NCI-H128 (cell line): ENCODE measurements around the gene MAZ.
"Not testable (repeated sequence)": the region's sequence is repeated elsewhere in the genome, so short reads cannot be mapped to it uniquely, and the experiment has no call there.

Source experiments
- DNase-seq: peaks from one replicate; lab custom pipeline; 2025; ENCODE audit not compliant: unreplicated experiment; lab: John Stamatoyannopoulos, UW

Gene MAZ

DNA sequence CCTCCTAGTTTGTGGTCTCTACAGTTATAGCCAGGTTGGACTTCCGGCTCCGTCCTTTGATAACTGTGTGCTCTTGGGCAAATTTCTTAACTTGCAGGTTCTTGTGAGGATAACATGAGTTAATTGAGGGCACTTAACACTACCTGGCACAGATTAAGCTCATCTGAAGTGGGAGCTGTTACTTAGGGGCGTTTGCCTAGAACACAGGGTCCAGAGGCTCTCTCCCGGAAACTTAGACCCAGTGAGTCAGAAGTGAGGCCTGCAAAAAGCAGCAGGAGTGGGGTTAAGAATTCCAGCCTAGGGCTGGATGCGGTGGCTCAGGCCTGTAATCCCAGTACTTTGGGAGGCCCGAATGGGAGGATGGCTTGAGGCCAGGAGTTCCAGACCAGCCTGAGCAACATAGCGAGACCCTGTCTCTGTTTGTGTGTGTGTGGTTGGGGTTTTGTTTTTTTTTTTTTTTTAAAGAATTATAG is 15.3 kb downstream of the MAZ start:
- no peak for DNase-seq

DNA sequence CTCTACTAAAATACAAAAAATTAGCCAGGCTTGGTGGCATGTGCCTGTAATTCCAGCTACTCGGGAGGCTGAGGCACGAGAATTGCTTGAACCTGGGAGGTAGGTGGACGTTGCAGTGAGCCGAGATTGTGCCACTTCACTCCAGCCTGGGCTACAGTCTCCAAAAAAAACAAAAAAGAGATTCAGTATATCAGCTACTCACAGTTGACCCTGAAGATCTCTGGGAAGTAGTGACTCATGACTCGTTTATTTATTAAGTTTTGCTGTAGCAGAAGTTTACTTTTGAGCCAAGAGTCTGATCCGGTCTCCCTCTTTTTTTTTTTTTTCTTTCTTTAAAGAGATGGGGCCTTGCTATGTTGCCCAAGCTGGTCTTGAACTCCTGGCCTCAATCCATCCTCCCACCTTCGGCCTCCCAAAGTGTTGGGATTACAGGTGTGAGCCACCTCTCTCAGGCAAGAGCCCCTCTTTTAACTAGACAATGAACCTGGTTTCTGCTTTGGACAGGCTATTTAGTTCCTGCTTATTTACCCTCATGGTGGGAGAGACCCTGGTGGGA is 18.3 kb downstream of the MAZ start:
- DNase-seq, result no peak

DNA sequence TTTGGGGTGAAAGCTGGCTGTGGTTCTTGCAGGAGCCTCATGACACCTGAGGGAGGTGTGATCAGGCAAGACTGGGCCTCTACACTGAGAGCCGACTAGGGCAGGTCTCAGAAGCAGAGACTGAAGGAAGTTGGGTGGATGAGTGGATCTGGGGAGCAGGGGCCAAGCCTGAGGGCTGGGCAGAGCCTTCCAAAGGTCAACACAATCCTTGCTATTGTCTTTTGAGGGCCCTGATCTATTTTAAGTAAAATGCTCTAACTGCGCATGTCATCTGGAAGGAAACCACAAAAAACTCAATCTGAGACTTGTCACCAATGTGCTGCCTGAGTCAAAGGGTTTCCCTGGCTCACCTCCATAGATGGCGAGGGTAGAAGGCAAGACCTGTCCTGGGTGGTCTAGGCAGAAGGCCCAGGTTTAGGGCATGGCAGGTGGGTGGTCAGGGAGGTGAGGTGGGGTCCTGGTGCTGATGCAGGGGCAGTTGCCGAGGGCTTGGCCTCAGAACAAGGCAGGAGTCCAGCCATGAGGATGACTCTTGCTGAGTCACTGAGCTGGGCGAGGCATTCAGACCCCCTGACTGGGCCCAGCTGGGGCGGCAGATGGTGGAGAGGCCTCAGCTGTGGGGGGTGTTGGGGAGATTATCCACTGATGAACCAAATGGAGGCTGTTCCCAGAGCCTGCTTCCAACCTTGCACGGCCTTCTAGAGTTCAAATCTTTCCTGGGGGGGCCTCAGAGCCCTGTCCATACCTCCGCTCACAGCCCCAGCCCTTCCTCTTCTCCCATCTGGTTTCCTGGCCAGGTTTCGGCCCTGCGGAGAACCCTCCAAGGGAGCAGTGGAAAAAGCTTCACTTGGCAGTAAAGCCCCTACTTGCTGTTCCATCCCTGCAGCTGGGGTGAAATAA is 19.1 kb downstream of the MAZ start:
- no peak for DNase-seq

DNA sequence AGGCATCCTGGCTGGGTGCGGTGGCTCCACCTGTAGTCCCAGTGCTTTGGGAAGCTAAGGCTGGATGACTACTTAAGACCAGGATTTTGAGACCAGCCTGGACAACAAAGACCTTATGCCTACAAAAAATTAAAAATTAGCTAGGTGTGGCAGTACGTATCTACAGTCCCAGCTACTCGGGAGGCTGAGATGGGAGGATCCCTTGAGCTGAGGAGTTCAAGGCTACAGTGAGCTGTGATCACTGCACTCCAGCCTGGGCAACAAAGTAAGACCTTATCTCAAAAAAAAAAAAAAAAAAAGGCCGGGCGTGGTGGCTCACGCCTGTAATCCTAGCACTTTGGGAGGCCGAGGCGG is 20.0 kb downstream of the MAZ start:
- no peak for DNase-seq

DNA sequence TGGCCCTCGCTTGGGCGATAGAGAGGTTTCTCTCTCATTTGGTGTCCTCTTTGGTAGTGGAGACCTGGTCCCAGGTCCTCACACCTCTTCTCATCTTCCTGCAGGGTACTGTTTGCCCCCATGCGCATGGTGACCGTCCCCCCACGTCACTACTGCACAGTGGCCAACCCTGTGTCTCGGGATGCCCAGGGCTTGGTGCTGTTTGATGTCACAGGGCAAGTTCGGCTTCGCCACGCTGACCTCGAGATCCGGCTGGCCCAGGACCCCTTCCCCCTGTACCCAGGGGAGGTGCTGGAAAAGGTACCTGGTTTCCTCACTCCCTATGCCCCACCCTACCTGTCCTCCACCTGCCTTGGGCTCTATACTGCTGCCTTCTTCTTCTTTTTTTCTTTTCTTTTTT is 24.4 kb downstream of the MAZ start:
- DNase-seq, result no peak

DNA sequence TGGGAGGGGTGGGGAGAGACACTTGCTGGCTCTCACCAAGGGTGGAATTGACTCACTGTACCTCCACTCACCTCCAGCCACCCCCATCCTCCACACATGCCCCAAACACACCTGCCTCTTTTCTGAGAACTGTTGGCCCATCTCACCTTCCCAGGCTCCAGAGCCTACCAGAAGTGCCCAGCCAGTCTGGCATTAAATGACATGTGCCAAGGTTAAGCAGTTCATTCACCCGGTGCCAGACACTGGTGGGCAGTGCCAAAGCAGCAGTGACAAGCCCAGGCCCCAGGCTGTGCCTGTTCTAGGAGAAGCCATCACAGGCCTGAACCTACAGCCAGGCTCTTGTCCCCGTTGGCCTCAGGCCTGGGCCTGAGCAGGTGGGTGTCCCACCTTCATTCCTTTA is 25.2 kb downstream of the MAZ start:
- DNase-seq, result no peak

DNA sequence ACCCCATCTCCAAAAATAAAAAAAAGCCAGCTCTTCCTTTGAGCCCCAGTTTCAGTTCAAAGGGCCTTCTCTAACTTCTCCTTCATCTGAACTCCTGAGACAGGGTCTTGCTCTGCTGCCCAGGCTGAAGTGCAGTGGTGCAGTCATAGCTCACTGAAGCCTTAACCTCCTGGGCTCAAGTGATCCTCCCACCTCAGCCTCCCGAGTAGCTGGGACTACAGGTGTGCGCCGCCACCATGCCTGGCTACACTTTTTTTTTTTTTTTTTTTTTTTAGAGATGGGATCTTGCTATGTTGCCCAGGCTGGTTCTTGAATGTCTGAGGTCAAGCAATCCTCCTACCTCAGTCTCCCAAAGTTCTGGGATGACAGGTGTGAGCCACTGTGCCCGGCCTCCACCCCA is 26.9 kb downstream of the MAZ start:
- not testable (repeated sequence) for DNase-seq

DNA sequence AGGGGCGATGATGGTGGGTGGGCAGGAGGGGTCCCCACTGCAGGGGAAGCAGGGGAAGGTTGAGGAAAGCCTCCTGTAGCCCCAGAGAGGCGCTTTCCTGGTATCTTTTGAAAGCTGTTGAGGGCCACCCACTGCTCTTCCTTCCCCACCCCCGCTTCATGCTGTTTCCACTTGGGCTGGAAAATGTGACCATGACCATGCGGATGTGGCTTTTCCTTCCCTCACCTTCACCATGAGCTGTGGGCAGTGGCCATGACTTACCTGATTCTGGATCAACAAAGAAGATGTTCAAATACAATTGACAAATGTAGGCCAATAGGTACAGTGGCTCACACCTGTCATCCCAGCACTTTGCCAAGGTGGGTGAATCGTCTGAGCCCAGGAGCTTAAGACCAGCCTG is 27.8 kb downstream of the MAZ start:
- DNase-seq, result no peak

DNA sequence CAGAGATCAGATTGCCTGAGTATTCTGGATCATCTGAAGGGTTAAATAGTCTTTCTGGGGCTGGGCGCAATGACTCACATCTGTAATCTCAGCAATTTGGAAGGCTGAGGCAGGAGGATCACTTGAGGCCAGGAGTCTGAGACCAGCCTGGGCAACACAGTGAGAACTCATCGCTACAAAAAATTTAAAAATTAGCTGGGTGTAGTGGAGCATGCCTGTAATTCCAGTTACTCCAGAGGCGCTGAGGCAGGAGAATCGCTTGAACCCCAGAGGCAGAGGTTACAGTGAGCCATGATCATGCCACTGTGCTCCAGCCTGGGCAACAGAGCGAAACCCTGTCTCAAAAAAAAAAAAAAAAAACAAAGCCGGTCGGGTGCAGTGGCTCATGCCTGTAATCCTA is 29.6 kb downstream of the MAZ start:
- no peak for DNase-seq

DNA sequence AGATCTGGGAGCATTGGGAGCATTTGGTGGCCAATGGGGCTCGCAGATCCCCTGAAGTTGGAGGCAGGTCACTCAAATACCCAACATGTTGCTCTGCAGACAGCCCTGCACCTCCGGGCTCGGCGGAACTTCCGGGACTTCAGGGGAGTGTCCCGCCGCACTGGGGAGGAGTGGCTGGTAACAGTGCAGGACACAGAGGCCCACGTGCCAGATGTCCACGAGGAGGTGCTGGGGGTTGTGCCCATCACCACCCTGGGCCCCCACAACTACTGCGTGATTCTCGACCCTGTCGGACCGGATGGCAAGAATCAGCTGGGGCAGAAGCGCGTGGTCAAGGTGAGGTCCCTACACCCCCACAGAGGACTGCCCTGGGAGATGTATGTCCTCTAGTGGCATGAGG is 30.3 kb downstream of the MAZ start:
- no peak for DNase-seq

DNA sequence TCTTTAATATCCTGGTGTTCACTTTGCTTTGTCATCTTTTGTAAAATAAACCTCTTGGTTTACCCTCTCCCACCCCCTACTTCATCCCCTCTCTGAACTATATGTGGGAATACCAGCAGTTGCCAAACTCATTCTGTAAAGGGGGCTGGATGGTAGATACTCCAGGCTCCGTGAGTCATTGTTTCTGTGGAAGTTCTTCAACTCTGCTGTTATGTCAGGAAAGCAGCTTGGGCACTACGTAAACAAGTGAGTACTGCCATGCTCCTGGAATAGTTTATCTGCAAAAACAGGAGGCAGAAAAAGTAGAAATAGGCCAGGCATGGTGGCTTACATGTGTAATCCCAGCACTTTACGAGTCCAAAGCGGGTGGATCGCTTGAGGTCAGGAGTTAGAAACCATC is 31.5 kb downstream of the MAZ start:
- DNase-seq, result no peak

DNA sequence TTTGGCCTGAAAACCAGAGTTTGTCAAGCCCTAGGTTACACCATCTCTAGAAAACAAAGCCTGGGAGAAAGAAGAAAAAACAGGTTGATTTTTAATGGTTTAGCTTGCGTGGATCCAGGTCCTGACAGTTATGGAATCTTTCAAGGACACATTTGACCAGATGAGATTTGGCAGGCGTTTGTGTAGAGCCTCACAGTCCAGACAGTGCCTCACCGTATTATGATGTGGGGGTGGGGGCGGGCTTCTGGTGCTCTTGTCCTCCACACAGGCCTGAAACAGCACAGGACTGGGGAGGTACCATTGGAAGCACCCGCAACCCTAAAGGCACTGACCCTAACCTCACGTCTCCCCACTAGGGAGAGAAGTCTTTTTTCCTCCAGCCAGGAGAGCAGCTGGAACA is 33.5 kb downstream of the MAZ start:
- no peak for DNase-seq

DNA sequence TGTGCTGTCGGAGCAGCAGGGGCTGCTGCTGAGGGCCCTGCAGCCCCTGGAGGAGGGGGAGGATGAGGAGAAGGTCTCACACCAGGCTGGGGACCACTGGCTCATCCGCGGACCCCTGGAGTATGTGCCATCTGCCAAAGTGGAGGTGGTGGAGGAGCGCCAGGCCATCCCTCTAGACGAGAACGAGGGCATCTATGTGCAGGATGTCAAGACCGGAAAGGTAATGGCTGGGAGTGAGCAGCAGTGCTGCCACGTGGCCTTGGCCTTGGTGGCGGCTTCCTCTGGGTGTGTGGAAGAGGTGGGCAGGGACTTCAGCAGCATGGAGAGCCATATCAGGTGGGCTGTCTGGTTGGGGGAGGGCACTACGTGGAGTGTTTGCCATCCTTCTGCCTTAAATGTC is 33.9 kb downstream of the MAZ start:
- DNase-seq, result no peak

DNA sequence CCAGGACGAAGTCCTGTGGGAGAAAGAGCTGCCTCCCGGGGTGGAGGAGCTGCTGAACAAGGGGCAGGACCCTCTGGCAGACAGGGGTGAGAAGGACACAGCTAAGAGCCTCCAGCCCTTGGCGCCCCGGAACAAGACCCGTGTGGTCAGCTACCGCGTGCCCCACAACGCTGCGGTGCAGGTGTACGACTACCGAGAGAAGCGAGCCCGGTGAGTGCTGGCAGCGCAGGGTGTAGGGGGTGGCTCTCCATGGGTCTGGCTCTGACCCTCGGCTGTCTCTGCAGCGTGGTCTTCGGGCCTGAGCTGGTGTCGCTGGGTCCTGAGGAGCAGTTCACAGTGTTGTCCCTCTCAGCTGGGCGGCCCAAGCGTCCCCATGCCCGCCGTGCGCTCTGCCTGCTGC is 35.3 kb downstream of the MAZ start:
- DNase-seq, result no peak

DNA sequence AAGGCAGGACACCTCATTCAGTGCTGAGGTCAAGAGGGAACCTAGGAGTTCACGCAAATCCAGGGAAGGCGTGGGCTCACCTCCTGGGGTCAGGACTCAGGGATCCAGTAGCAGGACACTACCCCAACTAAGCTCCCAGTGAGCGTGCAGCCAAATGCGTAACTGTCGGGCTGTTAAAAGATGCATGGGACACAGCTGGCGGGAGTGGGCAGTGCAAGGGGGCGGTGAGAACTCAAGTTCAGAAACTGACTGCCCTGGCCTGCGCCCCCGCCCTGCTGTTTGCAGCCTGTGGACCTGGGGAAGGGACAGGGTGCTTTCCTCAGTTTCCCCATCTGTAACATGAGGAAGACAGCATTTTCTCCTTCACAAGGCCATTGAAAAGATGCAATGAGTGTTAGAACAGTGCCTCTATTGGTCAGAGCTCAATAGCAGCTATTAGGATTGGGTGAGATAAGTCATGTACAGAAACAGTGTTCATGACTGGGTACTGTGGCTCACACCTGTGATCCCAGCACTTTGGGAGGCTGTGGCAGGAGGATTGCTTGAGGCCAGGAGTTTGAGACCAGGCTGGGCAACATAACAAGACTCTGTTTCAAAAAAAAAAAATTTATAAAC is 36.5 kb downstream of the MAZ start:
- DNase-seq, result no peak

DNA sequence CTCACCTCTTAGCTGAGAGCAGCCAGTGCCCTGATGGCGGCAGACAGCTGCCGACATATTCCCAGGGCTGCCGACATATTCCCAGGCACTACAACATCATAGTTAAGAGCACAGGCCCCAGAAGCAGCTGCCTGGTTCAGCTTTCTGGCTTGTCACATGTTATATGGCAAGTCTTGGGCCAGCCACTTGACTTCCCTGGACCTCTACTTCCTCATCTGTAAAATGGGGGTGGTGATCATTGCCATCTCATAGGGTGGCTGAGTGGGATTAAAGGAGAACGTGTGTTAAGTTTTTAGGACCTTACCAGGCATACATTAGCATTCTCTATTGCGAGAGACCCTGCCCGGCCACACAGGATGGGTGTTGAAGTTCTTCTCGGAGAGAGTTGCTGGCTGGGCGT is 37.6 kb downstream of the MAZ start:
- no peak for DNase-seq

DNA sequence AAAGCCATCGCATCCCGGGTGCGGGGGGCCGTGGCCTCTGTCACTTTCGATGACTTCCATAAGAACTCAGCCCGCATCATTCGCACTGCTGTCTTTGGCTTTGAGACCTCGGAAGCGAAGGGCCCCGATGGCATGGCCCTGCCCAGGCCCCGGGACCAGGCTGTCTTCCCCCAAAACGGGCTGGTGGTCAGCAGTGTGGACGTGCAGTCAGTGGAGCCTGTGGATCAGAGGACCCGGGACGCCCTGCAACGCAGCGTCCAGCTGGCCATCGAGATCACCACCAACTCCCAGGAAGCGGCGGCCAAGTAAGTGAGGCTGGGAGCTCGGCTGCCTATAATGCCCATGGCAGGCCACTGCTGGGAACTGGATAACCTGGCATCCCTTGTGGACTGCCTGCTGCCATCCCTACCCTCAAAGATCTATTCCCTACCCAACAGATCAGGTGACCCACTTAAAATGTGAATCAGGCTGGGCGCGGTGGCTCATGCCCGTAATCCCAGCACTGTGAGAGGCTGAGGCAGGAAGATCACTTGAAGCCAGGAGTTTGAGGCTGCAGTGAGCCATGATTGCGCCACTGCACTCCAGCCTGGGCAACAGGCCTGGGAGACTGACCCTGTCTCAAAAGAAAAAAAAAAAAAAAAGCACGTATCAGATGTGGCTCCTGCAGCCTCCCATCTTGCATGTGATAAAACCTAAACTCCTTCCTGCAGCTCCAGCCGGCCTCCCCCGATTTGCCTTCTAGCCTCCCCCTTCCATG is 38.4 kb downstream of the MAZ start:
- no peak for DNase-seq

DNA sequence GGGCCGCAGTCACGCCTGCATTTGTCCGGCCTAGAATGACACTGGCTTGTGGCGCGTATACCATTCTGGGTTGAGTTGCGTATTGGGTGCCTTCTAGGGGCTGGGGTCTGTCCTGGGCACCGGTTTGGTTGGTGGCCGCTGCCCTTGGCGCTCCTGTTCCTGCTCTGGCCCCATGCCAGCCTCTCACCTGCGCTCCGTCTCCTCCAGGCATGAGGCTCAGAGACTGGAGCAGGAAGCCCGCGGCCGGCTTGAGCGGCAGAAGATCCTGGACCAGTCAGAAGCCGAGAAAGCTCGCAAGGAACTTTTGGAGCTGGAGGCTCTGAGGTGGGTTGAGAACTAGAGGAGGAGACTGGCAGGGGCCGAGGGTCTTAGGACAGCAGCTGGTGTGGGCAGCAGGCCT is 39.3 kb downstream of the MAZ start:
- DNase-seq, result no peak

DNA sequence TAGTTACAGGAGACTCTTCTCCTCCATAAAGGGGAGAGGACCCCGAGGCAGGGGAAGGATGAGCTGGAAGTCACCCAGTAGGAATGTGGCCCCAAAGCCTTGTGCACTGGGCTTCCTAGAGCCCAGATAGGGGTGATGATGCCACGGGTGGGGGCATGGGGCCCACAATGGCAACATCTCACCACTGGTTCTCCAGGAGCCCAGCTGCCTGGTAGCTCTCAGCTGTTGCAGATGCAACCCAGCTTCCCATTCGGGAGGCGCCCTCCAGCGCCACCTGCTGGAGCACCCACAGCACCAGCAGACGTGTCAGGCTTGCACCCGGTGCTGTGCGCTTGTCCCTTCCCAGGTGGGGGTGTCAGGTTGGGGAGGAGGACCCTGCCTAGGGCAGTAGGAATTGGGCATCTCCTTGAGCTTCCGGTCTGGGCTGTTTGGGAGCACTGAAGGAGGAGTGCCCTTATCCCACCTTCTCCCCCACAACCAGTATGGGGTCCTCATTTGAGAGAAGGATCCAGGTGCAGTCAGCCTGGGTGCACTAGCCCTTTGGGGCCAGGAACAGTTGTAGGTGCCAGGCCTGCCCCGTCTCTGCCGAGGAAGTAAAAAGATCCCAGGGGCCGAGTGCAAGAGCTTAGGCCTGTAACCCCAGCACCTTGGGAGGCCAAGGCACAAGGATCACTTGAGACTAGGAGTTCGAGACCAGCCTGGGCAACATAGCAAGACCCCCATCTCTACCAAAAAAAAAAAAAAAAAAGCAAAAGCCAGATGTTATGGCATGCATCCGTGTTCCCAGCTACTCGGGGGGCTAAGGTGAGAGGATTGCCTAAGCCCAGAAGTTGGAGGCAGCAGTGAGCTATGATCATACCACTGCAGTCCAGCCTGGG is 42.3 kb downstream of the MAZ start:
- no peak for DNase-seq

DNA sequence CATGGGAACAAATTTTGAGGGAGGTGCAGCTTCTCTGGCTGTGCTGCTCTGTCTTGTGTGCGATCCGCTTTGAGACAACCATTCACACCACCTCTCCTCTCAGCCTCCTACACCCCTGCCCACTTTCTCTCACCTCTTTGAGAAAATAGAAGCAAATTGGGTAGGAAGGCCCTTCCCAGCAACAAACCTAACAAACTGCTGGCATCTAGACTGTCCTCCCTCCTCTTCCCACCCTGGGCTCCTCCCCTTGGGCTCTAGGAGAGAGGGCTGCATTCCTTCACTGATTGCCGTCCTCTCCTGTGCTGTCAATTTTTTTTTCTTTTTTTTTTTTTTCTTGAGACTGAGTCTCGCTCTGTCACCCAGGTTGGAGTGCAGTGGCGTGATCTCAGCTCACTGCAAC is 43.2 kb downstream of the MAZ start:
- DNase-seq, result no peak

DNA sequence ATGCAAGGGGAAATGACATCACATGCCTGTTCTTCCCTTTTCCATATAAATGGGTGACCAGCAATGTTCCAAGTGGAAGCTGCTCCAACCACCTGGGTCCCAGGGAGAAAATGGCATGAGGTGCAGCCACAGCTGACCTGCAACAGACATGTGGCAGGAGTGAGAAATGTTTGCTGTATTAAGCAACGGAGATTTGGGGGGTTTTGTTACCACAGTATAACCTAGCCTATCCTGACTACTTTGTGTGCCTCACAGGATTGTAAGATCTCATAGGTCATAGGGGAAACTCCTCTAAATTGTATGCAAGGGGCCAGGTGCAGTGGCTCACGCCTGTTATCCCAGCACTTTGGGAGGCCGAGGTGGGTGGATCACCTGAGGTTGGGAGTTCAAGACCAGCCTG is 44.7 kb downstream of the MAZ start:
- no peak for DNase-seq
